ENCODE results near the gene TNK2. TPM values are rescaled to one million over a fixed set of nuclear protein-coding genes. Genes with fewer than 3 reads are reported as not detected.

TNK2 gene
- total RNA-seq, 2 experiments from 2014 or later, result 43.6 to 92.1 TPM

GRCh38 chr3:195913382-195913781, 5.0 kb upstream of the TNK2 start:
- Histone ChIP-seq H3K36me3 (ENCODE audit: insufficient read depth, low read length) (no peaks in the 10 kb centered on the region), H3K9me2 (ENCODE audit: insufficient read depth, low read length) (no peaks in the 10 kb centered on the region), H3K4me1 (ENCODE audit: insufficient read depth, low read length, poor library complexity, severe bottlenecking) (peaks cover 16% of the 10 kb centered on the region), H3K27ac (ENCODE audit: low read depth, low read length, poor library complexity, severe bottlenecking) (no peak overlapping the region), H3K9me3 (ENCODE audit: low read length) (no peaks in the 10 kb centered on the region), H3K4me2 (ENCODE audit: low read length) (no peak overlapping the region), H3K79me2 (ENCODE audit: insufficient read depth, low read depth, low read length) (no peaks in the 10 kb centered on the region), H4K20me1 (ENCODE audit: insufficient read depth, low read length) (no peaks in the 10 kb centered on the region), H2AFZ (ENCODE audit: low read length) (no peak overlapping the region), H3K4me3 (ENCODE audit: low read depth, low read length, poor library complexity, severe bottlenecking) (no peak overlapping the region)
- DNase-seq (ENCODE audit: low spot score), result no peak
- POLR2A ChIA-PET, result interaction anchor here (0.7 to 1.4 kb wide), 5 partner anchors 17 to 73 kb away, joined by 3 to 5 read pairs (median 4); no protein-coding TSS in a partner anchor
- TF ChIP-seq CTCF (conservative IDR thresholded peaks at IDR 0.05; ENCODE audit: low read length) (no peak), EZH2phosphoT487 (IDR thresholded peaks at IDR 0.05; ENCODE audit: borderline replicate concordance, low read depth, low read length) (no peak)
- intact Hi-C loops (cut with micrococcal nuclease; ENCODE audit: unreplicated experiment), result no loop called here
- CTCF ChIA-PET (ENCODE audit: unreplicated experiment), result interaction anchor here (1.2 to 1.5 kb wide), 2 partner anchors 17 to 19 kb away, joined by 3 to 4 read pairs; no protein-coding TSS in a partner anchor
- BruUV-seq (replicated peaks), result no TSS peak

GRCh38 chr3:195911946-195912270, 3.6 kb upstream of the TNK2 start:
- Histone ChIP-seq H4K20me1 (ENCODE audit: insufficient read depth, low read length) (no peaks in the 10 kb centered on the region), H3K4me2 (ENCODE audit: low read length) (no peak overlapping the region), H3K27ac (ENCODE audit: low read depth, low read length, poor library complexity, severe bottlenecking) (no peak overlapping the region), H3K9me2 (ENCODE audit: insufficient read depth, low read length) (no peaks in the 10 kb centered on the region), H3K79me2 (ENCODE audit: insufficient read depth, low read depth, low read length) (peaks cover 8% of the 10 kb centered on the region; the same call in 1 of the 2 replicates), H3K4me1 (ENCODE audit: insufficient read depth, low read length, poor library complexity, severe bottlenecking) (peaks cover 27% of the 10 kb centered on the region), H3K36me3 (ENCODE audit: insufficient read depth, low read length) (no peaks in the 10 kb centered on the region), H2AFZ (ENCODE audit: low read length) (no peak overlapping the region), H3K4me3 (ENCODE audit: low read depth, low read length, poor library complexity, severe bottlenecking) (no peak overlapping the region), H3K9me3 (ENCODE audit: low read length) (no peaks in the 10 kb centered on the region)
- ChIA-PET CTCF (ENCODE audit: unreplicated experiment) (no interaction called here), POLR2A (no interaction called here)
- intact Hi-C loops (cut with micrococcal nuclease; ENCODE audit: unreplicated experiment), result no loop called here
- DNase-seq (ENCODE audit: low spot score), result no peak
- no TSS peak for BruUV-seq (replicated peaks)
- TF ChIP-seq EZH2phosphoT487 (IDR thresholded peaks at IDR 0.05; ENCODE audit: borderline replicate concordance, low read depth, low read length), result no peak
- no peak for TF ChIP-seq CTCF (conservative IDR thresholded peaks at IDR 0.05; ENCODE audit: low read length)

GRCh38 chr3:195911041-195911945, 2.9 kb upstream of the TNK2 start:
- intact Hi-C loops (cut with micrococcal nuclease; ENCODE audit: unreplicated experiment), result no loop called here
- Histone ChIP-seq H3K9me2 (ENCODE audit: insufficient read depth, low read length) (no peaks in the 10 kb centered on the region), H3K36me3 (ENCODE audit: insufficient read depth, low read length) (no peaks in the 10 kb centered on the region), H3K4me3 (ENCODE audit: low read depth, low read length, poor library complexity, severe bottlenecking) (no peak overlapping the region), H4K20me1 (ENCODE audit: insufficient read depth, low read length) (no peaks in the 10 kb centered on the region), H3K27ac (ENCODE audit: low read depth, low read length, poor library complexity, severe bottlenecking) (no peak overlapping the region), H3K4me2 (ENCODE audit: low read length) (no peak overlapping the region), H2AFZ (ENCODE audit: low read length) (no peak overlapping the region), H3K79me2 (ENCODE audit: insufficient read depth, low read depth, low read length) (peaks cover 15% of the 10 kb centered on the region; the same call in 1 of the 2 replicates), H3K9me3 (ENCODE audit: low read length) (no peaks in the 10 kb centered on the region), H3K4me1 (ENCODE audit: insufficient read depth, low read length, poor library complexity, severe bottlenecking) (peaks cover 32% of the 10 kb centered on the region)
- DNase-seq (ENCODE audit: low spot score), result no peak
- BruUV-seq (replicated peaks), result no TSS peak
- CTCF ChIA-PET (ENCODE audit: unreplicated experiment), result no interaction called here
- TF ChIP-seq CTCF (conservative IDR thresholded peaks at IDR 0.05; ENCODE audit: low read length) (no peak), EZH2phosphoT487 (IDR thresholded peaks at IDR 0.05; ENCODE audit: borderline replicate concordance, low read depth, low read length) (no peak)
- POLR2A ChIA-PET, result interaction anchor here (0.7 kb wide), 1 partner anchor 10 kb away, joined by 3 read pairs; no protein-coding TSS in a partner anchor

Data from OCI-LY7 (cell line).